Endodermal cell (in vitro differentiated cells): ENCODE results near the gene ANKRD31. TPM values are rescaled to one million over a fixed set of nuclear protein-coding genes. Genes with fewer than 3 reads are reported as not detected.
"Not testable (repeated sequence)": the region's sequence is repeated elsewhere in the genome, so short reads cannot be mapped to it uniquely, and the experiment has no call there.

ENCODE experiments used
- DNase-seq: peaks from one replicate; pipeline ENCODE4 v3.0.0-alpha.2; 2017
- H3K27ac ChIP-seq: 2 replicates; pipeline ENCODE4 v1.5.1; 2013; ENCODE audit warnings: mild to moderate bottlenecking, low read depth, low read length, moderate library complexity
- H3K27me3 ChIP-seq: 2 replicates; pipeline ENCODE4 v1.6.1; 2013; ENCODE audit warnings: mild to moderate bottlenecking, low read length, moderate library complexity; ENCODE audit not compliant: insufficient read depth, control insufficient read depth, poor library complexity, severe bottlenecking
- H3K36me3 ChIP-seq: 2 replicates; pipeline ENCODE4 v1.7.0; 2013; ENCODE audit warnings: mild to moderate bottlenecking, low read length, moderate library complexity; ENCODE audit not compliant: control insufficient read depth, insufficient read depth
- H3K4me1 ChIP-seq: one replicate; pipeline ENCODE4 v1.7.0; 2013; ENCODE audit warnings: low read length; ENCODE audit not compliant: control insufficient read depth, insufficient read depth
- H3K4me3 ChIP-seq: 2 replicates; pipeline ENCODE4 v1.5.1; 2013; ENCODE audit warnings: mild to moderate bottlenecking, low read length, moderate library complexity
- H3K9ac ChIP-seq: 2 replicates; pipeline ENCODE4 v1.6.1; 2013; ENCODE audit warnings: mild to moderate bottlenecking, low read length, moderate library complexity; ENCODE audit not compliant: poor library complexity, severe bottlenecking; ENCODE audit errors: extremely low read depth
- H3K9me3 ChIP-seq: 2 replicates; pipeline ENCODE4 v1.6.1; 2013; ENCODE audit warnings: mild to moderate bottlenecking, low read length, moderate library complexity; ENCODE audit not compliant: control insufficient read depth
- H3K27ac Mint-ChIP-seq: 2 replicates; pipeline ENCODE4 v1.8.0; 2020; ENCODE audit warnings: mixed read lengths
- H3K27me3 Mint-ChIP-seq: 2 replicates; pipeline ENCODE4 v1.8.0; 2021; ENCODE audit warnings: mild to moderate bottlenecking, mixed read lengths; ENCODE audit not compliant: insufficient read depth
- H3K36me3 Mint-ChIP-seq: 2 replicates; pipeline ENCODE4 v1.8.0; 2020; ENCODE audit warnings: low read depth, mixed read lengths
- H3K4me1 Mint-ChIP-seq: 2 replicates; pipeline ENCODE4 v1.8.0; 2020; ENCODE audit warnings: mixed read lengths
- H3K4me3 Mint-ChIP-seq: 2 replicates; pipeline ENCODE4 v1.8.0; 2020; ENCODE audit warnings: mild to moderate bottlenecking, moderate library complexity, mixed read lengths
- H3K9me3 Mint-ChIP-seq: 2 replicates; pipeline ENCODE4 v1.8.0; 2020; ENCODE audit warnings: mild to moderate bottlenecking, mixed read lengths
- WGBS, 2 experiments: methylation state at CpG; one replicate each; pipeline versions ENCODE4 v1.1.5 to v1.1.7; 2013; ENCODE audit warnings: missing lambda C conversion rate in 2 of 2, mixed read lengths in 1 of 2; ENCODE audit not compliant: insufficient coverage in 1 of 2, insufficient read length in 1 of 2; 5-methylcytosine and 5-hydroxymethylcytosine counted together
- total RNA-seq, 2 donors: library from RNA; stranded (reverse); fragmentation: NEBNext Ultra II Directional in 1 of 2; extraction: Animal tissue kit (Norgen Biotek cat#: 25700) in 1 of 2; gene quantifications; 2 replicates in 1 of 2; 3 replicates in 1 of 2; pipeline ENCODE4 v1.2.1, GENCODE V29; 2021
- TF ChIP-seq, protein P1 (sequence below): fragments of 200-600 bp; sonication (generic); conservative IDR thresholded peaks from 2 replicates; pipeline ENCODE4 v1.5.0; 2021; ENCODE audit warnings: antibody characterized with exemption, mild to moderate bottlenecking

The ANKRD31 gene
- total RNA-seq, 2 donors from 2014 or later, result 0.13 to 0.29 TPM

DNA sequence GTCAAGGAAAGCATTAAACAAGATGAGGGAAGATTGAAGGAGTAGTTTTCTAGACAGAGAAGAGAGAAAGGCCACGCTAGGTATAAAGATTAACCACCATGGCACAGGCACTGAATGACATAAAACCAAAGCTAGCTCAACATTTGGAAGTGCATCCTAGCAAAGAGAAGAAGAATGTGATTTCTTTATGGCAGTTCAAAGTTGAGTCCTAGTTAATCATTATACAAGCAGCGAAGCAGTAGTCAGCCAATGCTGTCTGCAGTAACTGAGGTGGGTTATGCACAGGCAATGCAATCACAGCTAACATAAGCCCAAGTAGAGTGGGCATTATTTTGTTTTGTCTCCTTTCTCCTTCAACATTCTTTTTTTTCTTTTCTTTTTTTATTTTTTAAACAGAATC, 24.0 kb upstream of the ANKRD31 start:
- no peaks in the 10 kb centered on the region for H3K36me3 Mint-ChIP-seq
- peaks cover 7% of the 10 kb centered on the region for H3K9me3 ChIP-seq
- H3K27me3 Mint-ChIP-seq, result no peaks in the 10 kb centered on the region
- no peaks in the 10 kb centered on the region for H3K4me1 ChIP-seq
- H3K4me1 Mint-ChIP-seq, result peaks cover 2% of the 10 kb centered on the region
- TF ChIP-seq, protein P1, sequence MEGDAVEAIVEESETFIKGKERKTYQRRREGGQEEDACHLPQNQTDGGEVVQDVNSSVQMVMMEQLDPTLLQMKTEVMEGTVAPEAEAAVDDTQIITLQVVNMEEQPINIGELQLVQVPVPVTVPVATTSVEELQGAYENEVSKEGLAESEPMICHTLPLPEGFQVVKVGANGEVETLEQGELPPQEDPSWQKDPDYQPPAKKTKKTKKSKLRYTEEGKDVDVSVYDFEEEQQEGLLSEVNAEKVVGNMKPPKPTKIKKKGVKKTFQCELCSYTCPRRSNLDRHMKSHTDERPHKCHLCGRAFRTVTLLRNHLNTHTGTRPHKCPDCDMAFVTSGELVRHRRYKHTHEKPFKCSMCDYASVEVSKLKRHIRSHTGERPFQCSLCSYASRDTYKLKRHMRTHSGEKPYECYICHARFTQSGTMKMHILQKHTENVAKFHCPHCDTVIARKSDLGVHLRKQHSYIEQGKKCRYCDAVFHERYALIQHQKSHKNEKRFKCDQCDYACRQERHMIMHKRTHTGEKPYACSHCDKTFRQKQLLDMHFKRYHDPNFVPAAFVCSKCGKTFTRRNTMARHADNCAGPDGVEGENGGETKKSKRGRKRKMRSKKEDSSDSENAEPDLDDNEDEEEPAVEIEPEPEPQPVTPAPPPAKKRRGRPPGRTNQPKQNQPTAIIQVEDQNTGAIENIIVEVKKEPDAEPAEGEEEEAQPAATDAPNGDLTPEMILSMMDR, result no peak
- no peak overlapping the region for H3K9ac ChIP-seq
- 68 to 95% methylated on average over 2 of the region's 2 CpGs for WGBS, 2 experiments
- no peak overlapping the region for H3K27ac Mint-ChIP-seq
- H3K36me3 ChIP-seq, result no peaks in the 10 kb centered on the region
- peaks cover 13% of the 10 kb centered on the region for H3K9me3 Mint-ChIP-seq
- no peak overlapping the region for H3K27ac ChIP-seq
- no peak overlapping the region for H3K4me3 Mint-ChIP-seq
- DNase-seq, result no peak
- no peaks in the 10 kb centered on the region for H3K27me3 ChIP-seq
- no peak overlapping the region for H3K4me3 ChIP-seq

DNA sequence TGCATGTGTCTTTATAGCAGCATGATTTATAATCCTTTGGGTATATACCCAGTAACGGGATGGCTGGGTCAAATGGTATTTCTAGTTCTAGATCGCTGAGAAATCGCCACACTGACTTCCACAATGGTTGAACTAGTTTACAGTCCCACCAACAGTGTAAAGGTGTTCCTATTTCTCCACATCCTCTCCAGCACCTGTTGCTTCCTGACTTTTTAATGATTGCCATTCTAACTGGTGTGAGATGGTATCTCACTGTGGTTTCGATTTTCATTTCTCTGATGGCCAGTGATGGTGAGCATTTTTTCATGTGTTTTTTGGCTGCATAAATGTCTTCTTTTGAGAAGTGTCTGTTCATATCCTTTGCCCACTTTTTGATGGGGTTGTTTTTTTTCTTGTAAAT, 13.8 kb upstream of the ANKRD31 start:
- DNase-seq, H3K27ac ChIP-seq, H3K27ac Mint-ChIP-seq, H3K4me3 Mint-ChIP-seq, H3K27me3 ChIP-seq, H3K4me3 ChIP-seq, H3K9ac ChIP-seq, H3K4me1 ChIP-seq, H3K4me1 Mint-ChIP-seq, H3K27me3 Mint-ChIP-seq, H3K36me3 Mint-ChIP-seq, H3K36me3 ChIP-seq, H3K9me3 ChIP-seq: not testable (repeated sequence)
- WGBS, 2 experiments, result 83% methylated on average over 2 of the region's 4 CpGs; no CpG with 5 or more reads in 1 of the 2 experiments
- peaks cover 15% of the 10 kb centered on the region for H3K9me3 Mint-ChIP-seq

DNA sequence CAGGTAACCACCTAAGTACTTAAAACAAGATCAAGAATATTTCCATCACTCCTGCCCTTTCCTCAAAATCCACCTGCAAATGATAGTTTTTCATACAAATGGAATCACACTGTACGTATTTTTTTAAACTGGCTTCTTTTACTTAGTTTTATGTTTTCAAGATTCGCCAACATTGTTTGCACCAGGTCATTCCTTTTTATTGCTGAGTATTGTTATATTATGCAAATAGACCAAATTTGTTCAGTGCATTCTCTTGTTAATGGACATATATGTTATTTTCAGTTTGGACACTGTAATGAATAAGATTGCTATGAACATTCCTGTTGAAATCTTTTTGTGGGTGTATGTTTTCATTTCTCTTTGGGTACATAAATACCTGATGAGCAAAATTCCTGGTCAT, 8.3 kb upstream of the ANKRD31 start:
- H3K27ac Mint-ChIP-seq, result no peak overlapping the region
- no peaks in the 10 kb centered on the region for H3K36me3 Mint-ChIP-seq
- peaks cover 7% of the 10 kb centered on the region for H3K4me1 Mint-ChIP-seq
- Histone ChIP-seq H3K27me3 (no peaks in the 10 kb centered on the region), H3K9ac (no peak overlapping the region), H3K4me1 (no peaks in the 10 kb centered on the region), H3K9me3 (no peaks in the 10 kb centered on the region), H3K27ac (no peak overlapping the region), H3K36me3 (no peaks in the 10 kb centered on the region), H3K4me3 (no peak overlapping the region)
- H3K4me3 Mint-ChIP-seq, result no peak overlapping the region
- H3K27me3 Mint-ChIP-seq, result peaks cover 2% of the 10 kb centered on the region
- TF ChIP-seq, protein P1, result no peak
- DNase-seq, result no peak
- no peaks in the 10 kb centered on the region for H3K9me3 Mint-ChIP-seq
- WGBS, 2 experiments, result 100% methylated on average over 2 of the region's 2 CpGs

DNA sequence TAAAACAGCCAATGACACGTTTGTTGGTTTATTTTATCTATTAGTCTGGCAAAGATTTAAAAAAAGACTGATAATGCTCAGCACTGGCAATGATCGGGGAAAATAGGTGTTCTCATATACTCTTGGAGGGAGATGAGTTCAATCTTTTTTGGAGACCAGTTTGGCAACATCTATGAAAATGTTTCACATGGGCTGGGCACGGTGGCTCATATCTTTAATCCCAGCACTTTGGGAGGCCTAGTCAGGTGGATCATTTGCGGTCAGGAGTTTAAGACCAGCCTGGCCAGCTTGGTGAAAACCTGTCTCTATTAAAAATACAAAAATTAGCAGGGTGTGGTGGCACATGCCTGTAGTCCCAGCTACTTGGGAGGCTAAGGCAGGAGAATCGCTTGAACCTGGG, 6.8 kb upstream of the ANKRD31 start:
- Histone ChIP-seq H3K27ac (no peak overlapping the region), H3K4me3 (no peak overlapping the region), H3K4me1 (no peaks in the 10 kb centered on the region), H3K9me3 (no peaks in the 10 kb centered on the region), H3K27me3 (no peaks in the 10 kb centered on the region), H3K36me3 (no peaks in the 10 kb centered on the region), H3K9ac (no peak overlapping the region)
- Mint-ChIP-seq H3K4me1 (peaks cover 13% of the 10 kb centered on the region), H3K27ac (no peak overlapping the region), H3K4me3 (no peak overlapping the region), H3K9me3 (no peaks in the 10 kb centered on the region), H3K36me3 (no peaks in the 10 kb centered on the region), H3K27me3 (no peaks in the 10 kb centered on the region)
- no peak for DNase-seq
- WGBS, 2 experiments, result 93 to 95% methylated on average over 3 to 5 of the region's 5 CpGs
- TF ChIP-seq, protein P1, result no peak
